DMS153 treated with DMSO at 0.1 percent for 48 hours (cell line): ENCODE data around the gene LMBRD2.
"Not testable (repeated sequence)": the region's sequence is repeated elsewhere in the genome, so short reads cannot be mapped to it uniquely, and the experiment has no call there.

Experiments used
- DNase-seq: peaks from one replicate; lab custom pipeline; 2025; ENCODE audit not compliant: unreplicated experiment; lab: John Stamatoyannopoulos, UW

The LMBRD2 gene

GRCh38 chr5:36151434-36152323, at the start of gene LMBRD2, which contains the start of gene SKP2:
Gene LMBRD2 (minus strand): TSS chr5:36151887. CDS start chr5:36143349, 8,538 bp downstream.
Gene SKP2 (plus strand): TSS chr5:36152111. CDS start chr5:36152263, 152 bp downstream.
- DNase-seq = peak; percentile 99

- DNase-seq = no peak
Measured at GRCh38 chr5:36200513-36200912, 48.8 kb upstream of the LMBRD2 start.

DNA sequence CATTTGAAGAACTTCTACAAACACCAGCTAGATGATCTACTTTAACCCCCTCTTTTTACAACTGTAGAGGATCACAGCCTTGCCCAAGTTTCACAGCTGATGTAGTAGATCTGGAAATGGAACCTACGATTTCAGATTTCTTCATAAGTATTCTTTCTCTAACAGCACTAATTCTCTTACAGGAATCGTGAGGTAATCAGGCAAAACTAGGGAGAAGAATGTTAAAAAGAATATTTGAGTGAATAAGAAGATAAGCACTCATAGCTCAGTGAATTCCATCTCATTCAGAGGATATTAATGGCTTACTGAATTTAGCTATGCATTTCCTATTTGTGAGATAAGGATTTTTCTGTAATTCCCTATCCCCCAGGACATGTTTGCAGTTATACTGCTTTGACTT, 47.9 kb upstream of the LMBRD2 start:
- no peak for DNase-seq

DNA sequence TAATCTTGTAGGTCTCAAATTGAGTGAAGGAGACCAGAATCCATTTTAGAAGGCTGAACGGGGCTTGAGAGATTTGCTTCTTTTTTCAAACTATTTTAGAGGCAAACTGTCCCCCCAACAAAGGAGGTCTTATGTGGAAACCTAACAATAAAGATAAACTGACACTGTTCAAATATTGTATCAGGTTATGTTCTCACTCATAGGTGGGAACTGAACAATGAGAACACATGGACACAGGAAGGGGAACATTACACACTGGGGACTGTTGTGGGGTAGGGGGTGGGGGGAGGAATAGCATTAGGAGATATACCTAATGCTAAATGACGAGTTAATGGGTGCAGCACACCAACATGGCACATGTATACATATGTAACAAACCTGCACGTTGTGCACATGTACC, 47.1 kb upstream of the LMBRD2 start:
- DNase-seq = not testable (repeated sequence)

DNA sequence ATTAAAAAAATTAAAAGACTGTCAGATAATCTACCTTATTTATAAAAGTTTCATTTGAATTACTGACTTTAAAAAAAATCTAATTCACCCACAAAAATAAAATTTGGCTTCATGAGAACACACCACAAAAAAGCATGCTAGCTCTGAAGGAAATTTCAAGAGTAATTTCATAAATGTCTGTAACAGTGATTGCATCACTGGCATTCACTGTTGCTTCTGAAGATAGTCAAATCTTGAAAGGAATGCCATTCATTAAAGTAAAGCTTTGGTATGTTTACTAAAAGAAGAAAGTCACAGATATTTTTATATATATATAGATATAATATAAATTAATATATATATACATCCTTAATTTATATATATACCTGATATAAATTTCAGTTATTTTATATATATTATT, 46.6 kb upstream of the LMBRD2 start:
- DNase-seq = no peak

- DNase-seq = no peak
Measured at GRCh38 chr5:36193746-36194145, 42.1 kb upstream of the LMBRD2 start.

- not testable (repeated sequence) for DNase-seq
Measured at GRCh38 chr5:36184408-36184807, 32.7 kb upstream of the LMBRD2 start.

DNA sequence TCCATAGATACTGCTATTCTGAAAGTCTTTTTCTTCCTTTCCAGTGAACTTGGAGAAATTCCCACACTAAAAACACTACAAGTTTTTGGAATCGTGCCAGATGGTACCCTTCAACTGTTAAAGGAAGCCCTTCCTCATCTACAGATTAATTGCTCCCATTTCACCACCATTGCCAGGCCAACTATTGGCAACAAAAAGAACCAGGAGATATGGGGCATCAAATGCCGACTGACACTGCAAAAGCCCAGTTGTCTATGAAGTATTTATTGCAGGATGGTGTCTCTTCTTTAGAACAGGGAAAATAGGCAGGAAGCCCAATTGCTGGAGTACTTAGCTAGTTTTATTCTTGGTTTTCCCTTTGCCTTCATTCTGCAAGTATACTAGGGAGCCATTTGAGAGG, 30.1 kb upstream of the LMBRD2 start:
- no peak for DNase-seq

GRCh38 chr5:36180556-36181350, 29.1 kb upstream of the LMBRD2 start:
- DNase-seq = no peak

DNA sequence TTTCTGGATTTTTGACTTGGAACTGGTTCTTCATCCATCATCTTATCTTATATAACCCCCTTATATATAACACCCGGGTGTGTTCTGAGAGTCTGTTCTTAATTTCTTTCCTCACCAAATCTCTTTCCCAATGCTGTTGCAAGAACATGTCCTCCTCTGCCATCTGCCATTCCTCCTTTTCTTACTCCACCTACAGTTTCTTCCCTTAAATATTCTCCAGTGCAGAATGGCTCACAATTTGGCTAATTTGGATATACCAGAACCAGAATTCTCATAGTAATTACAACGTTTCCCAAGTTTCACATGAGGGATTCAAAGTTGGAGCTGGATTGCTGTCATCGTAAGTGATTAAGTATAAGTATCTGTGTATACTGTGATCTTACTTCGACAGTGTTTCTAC, 28.3 kb upstream of the LMBRD2 start:
- no peak for DNase-seq

DNA sequence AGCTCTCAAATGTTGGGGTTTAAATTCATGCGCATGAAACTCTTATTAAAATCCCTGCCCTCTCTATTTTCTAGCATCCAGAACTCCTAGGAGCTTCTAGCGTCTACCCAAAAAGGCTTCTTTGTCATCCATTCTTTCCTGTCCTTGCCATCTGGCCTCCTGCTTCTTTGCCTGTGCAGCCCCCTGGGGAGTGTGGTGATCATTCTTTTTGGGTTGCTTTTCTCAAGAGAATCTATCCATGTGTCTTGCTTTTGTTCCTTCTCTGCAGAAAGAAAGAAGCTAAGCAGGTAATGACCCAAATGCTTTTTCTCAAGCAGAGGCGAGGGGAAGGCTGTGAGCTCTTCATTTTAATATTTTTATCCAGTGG, 26.8 kb upstream of the LMBRD2 start:
- DNase-seq = no peak

GRCh38 chr5:36177715-36178523, 26.2 kb upstream of the LMBRD2 start:
- DNase-seq = peak; percentile 60

DNA sequence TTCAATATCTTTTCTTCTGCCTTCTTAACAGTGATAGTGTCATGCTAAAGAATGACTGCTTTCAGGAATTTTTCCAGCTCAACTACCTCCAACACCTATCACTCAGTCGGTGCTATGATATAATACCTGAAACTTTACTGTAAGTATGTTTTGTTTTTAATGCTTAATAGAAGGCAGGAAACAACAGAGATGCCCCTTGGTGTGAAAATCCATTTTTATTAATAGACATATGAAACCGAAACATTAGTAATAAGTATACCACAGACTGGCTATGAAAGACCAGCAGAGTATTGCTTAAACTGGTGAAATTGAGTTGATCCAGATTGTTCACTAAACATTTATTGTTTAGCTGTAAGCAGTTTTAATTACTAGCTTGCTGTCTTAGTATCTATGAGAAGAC, 25.5 kb upstream of the LMBRD2 start:
- DNase-seq = no peak

- no peak for DNase-seq
Measured at GRCh38 chr5:36175043-36175442, 23.4 kb upstream of the LMBRD2 start.

- no peak for DNase-seq
Measured at GRCh38 chr5:36174119-36174518, 22.4 kb upstream of the LMBRD2 start.

DNA sequence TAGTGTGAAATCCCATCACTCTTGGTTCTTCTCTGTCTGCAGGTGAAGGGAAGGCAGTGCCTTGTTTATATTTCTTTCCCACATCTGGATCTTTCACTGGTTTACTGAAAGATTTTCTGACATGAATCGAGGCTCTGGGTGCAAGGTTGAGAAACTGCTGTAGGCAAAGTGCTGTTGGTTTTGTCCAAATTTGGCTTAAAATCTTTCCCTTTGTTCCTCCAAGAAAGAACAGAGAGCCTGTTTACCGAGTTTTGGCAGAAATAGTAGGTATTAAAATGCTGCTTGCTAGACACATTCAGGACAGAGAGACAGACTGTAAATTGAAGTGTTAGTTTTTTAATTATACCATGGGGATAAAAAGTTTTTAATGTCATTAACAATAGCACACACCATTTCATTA, 21.7 kb upstream of the LMBRD2 start:
- no peak for DNase-seq

GRCh38 chr5:36172599-36172998, 20.9 kb upstream of the LMBRD2 start:
- DNase-seq = no peak

DNA sequence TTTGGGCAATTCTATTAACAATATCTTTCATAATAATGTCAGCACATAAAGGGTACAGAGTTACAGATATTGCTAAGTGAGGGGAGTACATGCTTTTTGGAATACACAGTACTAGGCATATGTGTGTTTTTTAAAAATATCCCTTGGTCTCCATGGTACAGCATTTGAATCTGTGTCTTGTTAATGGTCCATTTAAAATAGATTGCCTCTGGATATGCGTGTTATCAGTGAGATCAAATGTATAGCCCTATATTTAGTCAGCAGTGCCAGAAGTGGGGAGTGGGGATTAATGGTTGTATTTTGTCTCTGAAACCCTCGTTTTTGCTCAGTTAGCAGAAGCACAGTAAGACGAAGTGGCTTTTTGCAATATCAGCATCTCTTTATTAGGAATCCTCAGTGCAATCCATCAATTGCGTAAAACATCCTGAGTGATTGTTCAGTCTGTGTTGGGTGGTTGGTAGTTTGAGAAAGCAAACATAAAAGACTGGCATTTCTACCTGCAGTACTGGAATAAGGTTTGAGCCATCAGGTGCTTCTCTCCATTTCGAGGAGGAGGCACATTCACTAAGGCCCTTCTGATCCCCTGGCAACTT, 19.2 kb upstream of the LMBRD2 start:
- DNase-seq = no peak

- DNase-seq = no peak
Measured at GRCh38 chr5:36168737-36169136, 17.1 kb upstream of the LMBRD2 start.

DNA sequence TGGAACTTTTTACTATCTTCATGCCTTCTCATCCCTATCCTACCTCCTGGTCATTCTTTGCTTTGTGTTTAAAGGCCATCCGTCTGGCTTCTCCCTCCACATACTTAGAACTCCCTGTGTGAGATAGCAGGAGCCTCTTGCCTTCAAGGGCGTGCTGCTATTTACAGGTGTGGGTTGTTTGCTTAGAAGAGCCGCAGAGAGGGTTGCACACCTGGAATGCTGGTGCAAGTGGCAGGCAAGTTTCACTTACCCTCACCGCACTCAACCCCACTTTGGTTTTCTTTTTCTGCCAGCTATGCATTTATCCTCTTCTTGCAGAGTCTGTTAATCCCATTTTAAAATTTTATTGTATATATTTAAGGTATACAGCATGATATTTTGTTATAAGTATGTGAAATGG, 12.8 kb upstream of the LMBRD2 start:
- no peak for DNase-seq
